HepG2 (cell line): ENCODE results near the gene DAZAP1. TPM values are rescaled to one million over a fixed set of nuclear protein-coding genes. Genes with fewer than 3 reads are reported as not detected.

ENCODE experiments used
- CCAR2 ChIP-seq: fragments of 200-400 bp; formaldehyde crosslinking; optimal IDR thresholded peaks from 2 replicates; pipeline ENCODE3; 2018; ENCODE audit warnings: low read depth, mild to moderate bottlenecking, low read length, moderate library complexity
- HNRNPLL ChIP-seq: fragments of 200-400 bp; formaldehyde crosslinking; IDR thresholded peaks from 2 replicates; pipeline ENCODE4 v1.6.1; 2017; ENCODE audit warnings: mild to moderate bottlenecking, low read depth, low read length; ENCODE audit not compliant: poor library complexity, severe bottlenecking
- HOXD1 ChIP-seq: sonication (generic); formaldehyde crosslinking; IDR thresholded peaks from 2 replicates; pipeline ENCODE4 v1.5.0; 2020; ENCODE audit warnings: missing genetic modification reagents
- MBNL3 ChIP-seq: fragments of 250-450 bp; sonication (Bioruptor Pico); conservative IDR thresholded peaks from 2 replicates; pipeline ENCODE4 v1.8.0; 2022; ENCODE audit warnings: mild to moderate bottlenecking, inconsistent platforms
- NFIB ChIP-seq: sonication (generic); formaldehyde crosslinking; IDR thresholded peaks from 2 replicates; pipeline ENCODE4 v1.9.0; 2021; ENCODE audit warnings: missing genetic modification reagents, mild to moderate bottlenecking, borderline replicate concordance
- PAF1 ChIP-seq: IDR thresholded peaks from 2 replicates; pipeline ENCODE4 v1.6.1; 2016; ENCODE audit warnings: missing genetic modification reagents, missing compliant biosample characterization
- ZIK1 ChIP-seq: sonication (generic); formaldehyde crosslinking; IDR thresholded peaks from 2 replicates; pipeline ENCODE4 v1.5.0; 2020; ENCODE audit warnings: mild to moderate bottlenecking, low read depth, missing genetic modification reagents, borderline replicate concordance
- ZNF205 ChIP-seq: IDR thresholded peaks from 2 replicates; pipeline ENCODE4 v1.6.1; 2018; ENCODE audit warnings: missing biosample characterization, missing genetic modification reagents
- ZNF24 ChIP-seq: fragments of 450-650 bp; IDR thresholded peaks from 2 replicates; pipeline ENCODE4 v1.6.1; 2017; ENCODE audit warnings: antibody characterized with exemption, mild to moderate bottlenecking
- ZNF383 ChIP-seq: sonication (generic); formaldehyde crosslinking; IDR thresholded peaks from 2 replicates; pipeline ENCODE4 v1.4.0; 2020; ENCODE audit warnings: missing genetic modification reagents, mild to moderate bottlenecking, borderline replicate concordance
- polyA plus RNA-seq, 8 experiments: library from polyadenylated mRNA; depleted of rRNA in 3 of 8; stranded (reverse) in 7 of 8; unstranded in 1 of 8; fragments of >200 nt; fragmentation: Illumina TruSeq in 4 of 8; extraction: Trizol in 4 of 8; gene quantifications; 2 replicates each; pipeline versions ENCODE4 v1.2.1 to v1.2.3, GENCODE V29; 2011 to 2016; ENCODE audit warnings: low read depth in 4 of 8, missing spikeins in 1 of 8, mixed read lengths in 1 of 8; ENCODE audit not compliant: insufficient read depth in 1 of 8
- total RNA-seq, 5 experiments: library from RNA; depleted of rRNA; stranded (reverse); fragments of >200 nt; fragmentation: Illumina TruSeq; extraction: Trizol; gene quantifications; 2 replicates each; pipeline ENCODE4 v1.2.3, GENCODE V29; 2016; ENCODE audit warnings: low read depth in 1 of 5
- TF ChIP-seq, protein P1 (sequence below): fragments of 450-650 bp; IDR thresholded peaks from 2 replicates; pipeline ENCODE4 v1.6.1; 2016
- TF ChIP-seq, protein P2 (sequence below): sonication (generic); formaldehyde crosslinking; IDR thresholded peaks from 2 replicates; pipeline ENCODE4 v1.4.0; 2020; ENCODE audit warnings: missing genetic modification reagents
- TF ChIP-seq, protein P3 (sequence below): sonication (generic); formaldehyde crosslinking; IDR thresholded peaks from 2 replicates; pipeline ENCODE4 v1.5.1; 2020; ENCODE audit warnings: mild to moderate bottlenecking, missing genetic modification reagents, moderate library complexity
- TF ChIP-seq, protein P4 (sequence below): sonication (generic); formaldehyde crosslinking; IDR thresholded peaks from 2 replicates; pipeline ENCODE4 v1.8.0; 2022; ENCODE audit warnings: missing genetic modification reagents, low read depth, mild to moderate bottlenecking, borderline replicate concordance
- TF ChIP-seq, protein P5 (sequence below): sonication (generic); formaldehyde crosslinking; IDR thresholded peaks from 2 replicates; pipeline ENCODE4 v1.5.0; 2020; ENCODE audit warnings: missing genetic modification reagents
- TF ChIP-seq, protein P6 (sequence below): sonication (generic); formaldehyde crosslinking; IDR thresholded peaks from 2 replicates; pipeline ENCODE4 v1.8.1; 2023; ENCODE audit warnings: mild to moderate bottlenecking, missing genetic modification reagents, borderline replicate concordance
- TF ChIP-seq, protein P7 (sequence below): sonication (generic); formaldehyde crosslinking; IDR thresholded peaks from 2 replicates; pipeline ENCODE4 v1.4.0; 2020; ENCODE audit warnings: missing genetic modification reagents
- TF ChIP-seq, protein P8 (sequence below): sonication (generic); formaldehyde crosslinking; IDR thresholded peaks from 2 replicates; pipeline ENCODE4 v1.4.0; 2020; ENCODE audit warnings: missing genetic modification reagents

Gene DAZAP1
- total and polyA plus RNA-seq, 2 of the 13 experiments (the other 11 are each of a cell fraction or from before 2014, with no cell fraction given): 63.3 to 79.2 TPM

DNA sequence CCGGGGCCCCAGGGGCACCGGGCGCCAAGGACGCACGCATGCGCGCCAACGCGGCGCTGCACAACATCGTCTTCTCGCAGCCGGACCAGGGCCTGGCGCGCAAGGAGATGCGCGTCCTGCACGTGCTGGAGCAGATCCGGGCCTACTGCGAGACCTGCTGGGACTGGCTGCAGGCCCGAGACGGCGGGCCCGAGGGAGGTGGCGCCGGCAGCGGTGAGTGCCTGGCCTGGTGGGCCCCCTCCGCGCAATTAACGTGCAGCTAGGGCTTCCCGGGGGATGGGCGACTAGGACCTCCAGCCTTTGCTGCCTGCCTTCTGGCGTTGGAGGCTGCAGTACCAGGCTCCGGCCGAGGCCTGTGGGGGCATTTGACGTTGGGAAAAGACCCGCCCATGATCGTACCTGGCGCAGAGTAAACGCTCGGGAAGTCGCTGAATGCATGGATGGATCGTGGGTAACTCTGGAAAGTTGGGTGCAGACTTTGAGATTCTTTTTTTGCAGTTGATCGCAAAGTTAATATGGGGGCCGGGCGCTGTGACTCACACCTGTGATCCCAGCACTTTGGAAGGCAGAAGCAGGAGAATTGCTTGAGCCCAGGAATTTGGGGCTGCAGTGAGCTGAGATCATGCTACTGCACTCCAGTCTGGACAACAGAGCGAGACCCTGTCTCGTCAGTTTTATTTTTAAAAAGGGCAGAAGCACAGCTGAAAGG lies 49.8 kb downstream of the DAZAP1 start (continued):
- TF ChIP-seq MBNL3 (CRISPR knock-in tag) (no peak), NFIB (CRISPR knock-in tag) (no peak), HOXD1 (CRISPR knock-in tag) (no peak), ZNF24 (no peak), ZNF205 (no peak), PAF1 (CRISPR knock-in tag) (peak; percentile 12; the same call in 1 of the 2 replicates), HNRNPLL (peak; percentile 87), ZIK1 (no peak), CCAR2 (no peak), ZNF383 (no peak)
- TF ChIP-seq, protein P1, sequence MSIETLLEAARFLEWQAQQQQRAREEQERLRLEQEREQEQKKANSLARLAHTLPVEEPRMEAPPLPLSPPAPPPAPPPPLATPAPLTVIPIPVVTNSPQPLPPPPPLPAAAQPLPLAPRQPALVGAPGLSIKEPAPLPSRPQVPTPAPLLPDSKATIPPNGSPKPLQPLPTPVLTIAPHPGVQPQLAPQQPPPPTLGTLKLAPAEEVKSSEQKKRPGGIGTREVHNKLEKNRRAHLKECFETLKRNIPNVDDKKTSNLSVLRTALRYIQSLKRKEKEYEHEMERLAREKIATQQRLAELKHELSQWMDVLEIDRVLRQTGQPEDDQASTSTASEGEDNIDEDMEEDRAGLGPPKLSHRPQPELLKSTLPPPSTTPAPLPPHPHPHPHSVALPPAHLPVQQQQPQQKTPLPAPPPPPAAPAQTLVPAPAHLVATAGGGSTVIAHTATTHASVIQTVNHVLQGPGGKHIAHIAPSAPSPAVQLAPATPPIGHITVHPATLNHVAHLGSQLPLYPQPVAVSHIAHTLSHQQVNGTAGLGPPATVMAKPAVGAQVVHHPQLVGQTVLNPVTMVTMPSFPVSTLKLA: no peak
- TF ChIP-seq, protein P2, sequence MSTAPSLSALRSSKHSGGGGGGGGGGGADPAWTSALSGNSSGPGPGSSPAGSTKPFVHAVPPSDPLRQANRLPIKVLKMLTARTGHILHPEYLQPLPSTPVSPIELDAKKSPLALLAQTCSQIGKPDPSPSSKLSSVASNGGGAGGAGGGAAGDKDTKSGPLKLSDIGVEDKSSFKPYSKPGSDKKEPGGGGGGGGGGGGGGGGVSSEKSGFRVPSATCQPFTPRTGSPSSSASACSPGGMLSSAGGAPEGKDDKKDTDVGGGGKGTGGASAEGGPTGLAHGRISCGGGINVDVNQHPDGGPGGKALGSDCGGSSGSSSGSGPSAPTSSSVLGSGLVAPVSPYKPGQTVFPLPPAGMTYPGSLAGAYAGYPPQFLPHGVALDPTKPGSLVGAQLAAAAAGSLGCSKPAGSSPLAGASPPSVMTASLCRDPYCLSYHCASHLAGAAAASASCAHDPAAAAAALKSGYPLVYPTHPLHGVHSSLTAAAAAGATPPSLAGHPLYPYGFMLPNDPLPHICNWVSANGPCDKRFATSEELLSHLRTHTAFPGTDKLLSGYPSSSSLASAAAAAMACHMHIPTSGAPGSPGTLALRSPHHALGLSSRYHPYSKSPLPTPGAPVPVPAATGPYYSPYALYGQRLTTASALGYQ (CRISPR knock-in tag): no peak
- TF ChIP-seq, protein P3, sequence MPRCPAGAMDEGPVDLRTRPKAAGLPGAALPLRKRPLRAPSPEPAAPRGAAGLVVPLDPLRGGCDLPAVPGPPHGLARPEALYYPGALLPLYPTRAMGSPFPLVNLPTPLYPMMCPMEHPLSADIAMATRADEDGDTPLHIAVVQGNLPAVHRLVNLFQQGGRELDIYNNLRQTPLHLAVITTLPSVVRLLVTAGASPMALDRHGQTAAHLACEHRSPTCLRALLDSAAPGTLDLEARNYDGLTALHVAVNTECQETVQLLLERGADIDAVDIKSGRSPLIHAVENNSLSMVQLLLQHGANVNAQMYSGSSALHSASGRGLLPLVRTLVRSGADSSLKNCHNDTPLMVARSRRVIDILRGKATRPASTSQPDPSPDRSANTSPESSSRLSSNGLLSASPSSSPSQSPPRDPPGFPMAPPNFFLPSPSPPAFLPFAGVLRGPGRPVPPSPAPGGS (CRISPR knock-in tag): no peak
- TF ChIP-seq, protein P4, sequence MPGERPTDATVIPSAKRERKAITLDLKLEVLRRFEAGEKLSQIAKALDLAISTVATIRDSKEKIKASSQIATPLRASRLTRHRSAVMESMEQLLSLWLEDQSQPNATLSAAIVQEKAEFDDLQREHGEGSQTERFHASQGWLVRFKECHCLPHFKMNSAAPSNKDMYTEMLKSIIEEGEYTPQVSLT: no peak
- TF ChIP-seq, protein P5, sequence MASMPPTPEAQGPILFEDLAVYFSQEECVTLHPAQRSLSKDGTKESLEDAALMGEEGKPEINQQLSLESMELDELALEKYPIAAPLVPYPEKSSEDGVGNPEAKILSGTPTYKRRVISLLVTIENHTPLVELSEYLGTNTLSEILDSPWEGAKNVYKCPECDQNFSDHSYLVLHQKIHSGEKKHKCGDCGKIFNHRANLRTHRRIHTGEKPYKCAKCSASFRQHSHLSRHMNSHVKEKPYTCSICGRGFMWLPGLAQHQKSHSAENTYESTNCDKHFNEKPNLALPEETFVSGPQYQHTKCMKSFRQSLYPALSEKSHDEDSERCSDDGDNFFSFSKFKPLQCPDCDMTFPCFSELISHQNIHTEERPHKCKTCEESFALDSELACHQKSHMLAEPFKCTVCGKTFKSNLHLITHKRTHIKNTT (CRISPR knock-in tag): no peak
- TF ChIP-seq, protein P6, sequence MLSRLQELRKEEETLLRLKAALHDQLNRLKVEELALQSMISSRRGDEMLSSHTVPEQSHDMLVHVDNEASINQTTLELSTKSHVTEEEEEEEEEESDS (CRISPR knock-in tag): no peak
- TF ChIP-seq, protein P7, sequence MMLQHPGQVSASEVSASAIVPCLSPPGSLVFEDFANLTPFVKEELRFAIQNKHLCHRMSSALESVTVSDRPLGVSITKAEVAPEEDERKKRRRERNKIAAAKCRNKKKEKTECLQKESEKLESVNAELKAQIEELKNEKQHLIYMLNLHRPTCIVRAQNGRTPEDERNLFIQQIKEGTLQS (CRISPR knock-in tag): no peak
- TF ChIP-seq, protein P8, sequence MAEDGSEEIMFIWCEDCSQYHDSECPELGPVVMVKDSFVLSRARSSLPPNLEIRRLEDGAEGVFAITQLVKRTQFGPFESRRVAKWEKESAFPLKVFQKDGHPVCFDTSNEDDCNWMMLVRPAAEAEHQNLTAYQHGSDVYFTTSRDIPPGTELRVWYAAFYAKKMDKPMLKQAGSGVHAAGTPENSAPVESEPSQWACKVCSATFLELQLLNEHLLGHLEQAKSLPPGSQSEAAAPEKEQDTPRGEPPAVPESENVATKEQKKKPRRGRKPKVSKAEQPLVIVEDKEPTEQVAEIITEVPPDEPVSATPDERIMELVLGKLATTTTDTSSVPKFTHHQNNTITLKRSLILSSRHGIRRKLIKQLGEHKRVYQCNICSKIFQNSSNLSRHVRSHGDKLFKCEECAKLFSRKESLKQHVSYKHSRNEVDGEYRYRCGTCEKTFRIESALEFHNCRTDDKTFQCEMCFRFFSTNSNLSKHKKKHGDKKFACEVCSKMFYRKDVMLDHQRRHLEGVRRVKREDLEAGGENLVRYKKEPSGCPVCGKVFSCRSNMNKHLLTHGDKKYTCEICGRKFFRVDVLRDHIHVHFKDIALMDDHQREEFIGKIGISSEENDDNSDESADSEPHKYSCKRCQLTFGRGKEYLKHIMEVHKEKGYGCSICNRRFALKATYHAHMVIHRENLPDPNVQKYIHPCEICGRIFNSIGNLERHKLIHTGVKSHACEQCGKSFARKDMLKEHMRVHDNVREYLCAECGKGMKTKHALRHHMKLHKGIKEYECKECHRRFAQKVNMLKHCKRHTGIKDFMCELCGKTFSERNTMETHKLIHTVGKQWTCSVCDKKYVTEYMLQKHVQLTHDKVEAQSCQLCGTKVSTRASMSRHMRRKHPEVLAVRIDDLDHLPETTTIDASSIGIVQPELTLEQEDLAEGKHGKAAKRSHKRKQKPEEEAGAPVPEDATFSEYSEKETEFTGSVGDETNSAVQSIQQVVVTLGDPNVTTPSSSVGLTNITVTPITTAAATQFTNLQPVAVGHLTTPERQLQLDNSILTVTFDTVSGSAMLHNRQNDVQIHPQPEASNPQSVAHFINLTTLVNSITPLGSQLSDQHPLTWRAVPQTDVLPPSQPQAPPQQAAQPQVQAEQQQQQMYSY: no peak
